Peyer's patch (tissue), 4 donors: ENCODE data around the gene FKBP14.

Source experiments
- CTCF ChIP-seq, 6 experiments: fragments of 450-650 bp in 4 of 6; fragments of 200-600 bp in 2 of 6; sonication (generic) in 1 of 6; IDR thresholded peaks; one replicate each; pipeline ENCODE4 v1.5.1; 2017 to 2019; ENCODE audit warnings: antibody characterized with exemption in 6 of 6, mild to moderate bottlenecking in 3 of 6, moderate library complexity in 1 of 6
- POLR2A ChIP-seq, 2 donors: fragments of 450-650 bp; IDR thresholded peaks; one replicate each; pipeline ENCODE4 v1.5.1; 2017; ENCODE audit warnings: antibody characterized with exemption in 2 of 2, mild to moderate bottlenecking in 2 of 2, moderate library complexity in 2 of 2

- TF ChIP-seq POLR2A (IDR thresholded peaks at IDR 0.05) (no peak), CTCF (IDR thresholded peaks at IDR 0.05) (no peak)
Observed at GRCh38 chr7:29965030-29965429, 61.5 kb downstream of the FKBP14 start.
